Tibial nerve (tissue), 4 donors: ENCODE data around the gene PFKFB2. TPM values are rescaled to one million over a fixed set of nuclear protein-coding genes. Genes with fewer than 3 reads are reported as not detected.

Experiments used
- DNase-seq, 2 donors: peaks; one replicate each; pipeline ENCODE4 v3.0.0-alpha.2; 2019; ENCODE audit warnings: low spot score in 2 of 2
- H3K27ac ChIP-seq, 4 donors: fragments of 200-600 bp; sonication (generic) in 3 of 4; one replicate each; pipeline ENCODE4 v1.5.1; 2017 to 2019; ENCODE audit warnings: mild to moderate bottlenecking in 1 of 4
- H3K27me3 ChIP-seq, 2 donors: fragments of 200-600 bp; sonication (generic) in 1 of 2; one replicate each; pipeline versions ENCODE4 v1.5.1 to v1.6.0; 2017 to 2019
- H3K36me3 ChIP-seq, 3 donors: fragments of 200-600 bp; sonication (generic); one replicate each; pipeline ENCODE4 v1.5.1; 2018 to 2019
- H3K4me1 ChIP-seq, 4 donors: fragments of 200-600 bp; sonication (generic) in 3 of 4; one replicate each; pipeline ENCODE4 v1.5.1; 2017 to 2019
- H3K4me3 ChIP-seq, 4 donors: fragments of 200-600 bp; sonication (generic) in 3 of 4; one replicate each; pipeline ENCODE4 v1.5.1; 2017 to 2019; ENCODE audit warnings: mild to moderate bottlenecking in 1 of 4, moderate library complexity in 1 of 4
- H3K9me3 ChIP-seq, 4 donors: fragments of 200-600 bp; sonication (generic) in 3 of 4; one replicate each; pipeline ENCODE4 v1.5.1; 2017 to 2019
- EP300 ChIP-seq, 2 donors: sonication (generic); formaldehyde crosslinking; IDR thresholded peaks; one replicate each; pipeline ENCODE4 v1.6.1; 2017; ENCODE audit warnings: antibody characterized with exemption in 2 of 2, mild to moderate bottlenecking in 1 of 2
- POLR2A ChIP-seq, 2 donors: fragments of 450-650 bp; IDR thresholded peaks; one replicate each; pipeline ENCODE4 v1.6.1; 2017; ENCODE audit warnings: antibody characterized with exemption in 2 of 2, mild to moderate bottlenecking in 2 of 2, moderate library complexity in 2 of 2
- WGBS, 2 donors: methylation state at CpG; one replicate each; pipeline ENCODE4 v1.1.5; 2018; 5-methylcytosine and 5-hydroxymethylcytosine counted together
- total RNA-seq, 4 donors: library from RNA; depleted of rRNA; stranded (reverse); fragments of >200 nt; gene quantifications; one replicate each; pipeline ENCODE4 v1.1.0, GENCODE V29; 2016
- TF ChIP-seq, protein P1 (sequence below), 5 experiments: fragments of 200-600 bp in 3 of 5; fragments of 450-650 bp in 2 of 5; sonication (generic) in 3 of 5; IDR thresholded peaks; one replicate each; pipeline ENCODE4 v1.5.1; 2016 to 2019; ENCODE audit warnings: antibody characterized with exemption in 5 of 5, mild to moderate bottlenecking in 3 of 5, moderate library complexity in 2 of 5

PFKFB2 gene
- total RNA-seq, 4 donors from 2014 or later, result 6.5 to 9.8 (median 8.6) TPM

- DNase-seq, result no peak
- peaks cover 0 to 8% (median 2%) of the 10 kb centered on the region in 4 donors for H3K4me1 ChIP-seq
- no peaks in the 10 kb centered on the region for H3K9me3 ChIP-seq
- H3K27me3 ChIP-seq, result no peaks in the 10 kb centered on the region
- H3K36me3 ChIP-seq, result no peaks in the 10 kb centered on the region
- no peak within 1 kb of the TSS for H3K27ac ChIP-seq
- WGBS, 2 donors, result 74 to 86% methylated on average over 9 of the region's 9 CpGs
- no peak for TF ChIP-seq EP300 (IDR thresholded peaks at IDR 0.05)
- H3K4me3 ChIP-seq, result no peak within 1 kb of the TSS
Measured at GRCh38 chr1:207088701-207089626, 35.9 kb downstream of the PFKFB2 start, which contains the start of gene C4BPB. C4BPB (plus strand) TSS chr1:207088860; CDS start chr1:207089532, 672 bp downstream.

GRCh38 chr1:207089627-207090355, 36.7 kb downstream of the PFKFB2 start:
- DNase-seq, result no peak
- Histone ChIP-seq H3K27ac (no peak overlapping the region), H3K4me1 (peaks cover 0 to 2% (median 0%) of the 10 kb centered on the region in 4 donors), H3K4me3 (no peak overlapping the region), H3K36me3 (no peaks in the 10 kb centered on the region), H3K9me3 (no peaks in the 10 kb centered on the region), H3K27me3 (no peaks in the 10 kb centered on the region)
- 94 to 95% methylated on average over 17 of the region's 17 CpGs for WGBS, 2 donors
- TF ChIP-seq POLR2A (IDR thresholded peaks at IDR 0.05) (no peak), EP300 (IDR thresholded peaks at IDR 0.05) (no peak)
- TF ChIP-seq, protein P1, sequence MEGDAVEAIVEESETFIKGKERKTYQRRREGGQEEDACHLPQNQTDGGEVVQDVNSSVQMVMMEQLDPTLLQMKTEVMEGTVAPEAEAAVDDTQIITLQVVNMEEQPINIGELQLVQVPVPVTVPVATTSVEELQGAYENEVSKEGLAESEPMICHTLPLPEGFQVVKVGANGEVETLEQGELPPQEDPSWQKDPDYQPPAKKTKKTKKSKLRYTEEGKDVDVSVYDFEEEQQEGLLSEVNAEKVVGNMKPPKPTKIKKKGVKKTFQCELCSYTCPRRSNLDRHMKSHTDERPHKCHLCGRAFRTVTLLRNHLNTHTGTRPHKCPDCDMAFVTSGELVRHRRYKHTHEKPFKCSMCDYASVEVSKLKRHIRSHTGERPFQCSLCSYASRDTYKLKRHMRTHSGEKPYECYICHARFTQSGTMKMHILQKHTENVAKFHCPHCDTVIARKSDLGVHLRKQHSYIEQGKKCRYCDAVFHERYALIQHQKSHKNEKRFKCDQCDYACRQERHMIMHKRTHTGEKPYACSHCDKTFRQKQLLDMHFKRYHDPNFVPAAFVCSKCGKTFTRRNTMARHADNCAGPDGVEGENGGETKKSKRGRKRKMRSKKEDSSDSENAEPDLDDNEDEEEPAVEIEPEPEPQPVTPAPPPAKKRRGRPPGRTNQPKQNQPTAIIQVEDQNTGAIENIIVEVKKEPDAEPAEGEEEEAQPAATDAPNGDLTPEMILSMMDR (IDR thresholded peaks at IDR 0.05), result no peak

DNA sequence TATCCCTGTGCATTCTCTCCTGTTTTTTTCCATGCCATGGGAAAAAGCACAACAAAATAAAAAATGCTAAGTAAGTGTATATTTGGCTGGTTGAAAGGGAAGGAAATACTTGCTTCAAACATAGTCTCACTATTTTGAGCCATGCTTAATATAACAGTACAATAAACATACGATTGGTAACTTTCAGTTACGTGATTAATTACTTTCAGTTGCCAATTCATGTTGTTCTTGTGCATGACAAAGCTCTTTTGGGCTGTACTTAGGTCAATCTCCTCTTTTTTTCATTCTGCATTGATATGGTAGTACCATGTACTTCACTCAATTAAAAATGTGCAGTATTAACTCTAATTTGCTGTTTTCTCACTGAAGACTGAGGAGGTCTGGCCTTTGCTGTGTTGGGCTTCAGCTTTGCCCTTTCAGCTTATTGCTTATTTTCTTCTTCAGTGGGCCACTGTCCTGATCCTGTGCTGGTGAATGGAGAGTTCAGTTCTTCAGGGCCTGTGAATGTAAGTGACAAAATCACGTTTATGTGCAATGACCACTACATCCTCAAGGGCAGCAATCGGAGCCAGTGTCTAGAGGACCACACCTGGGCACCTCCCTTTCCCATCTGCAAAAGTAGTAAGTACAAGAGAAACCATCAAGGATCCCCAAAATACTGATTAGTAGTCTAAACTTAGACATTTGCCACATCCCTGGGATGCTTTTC, 38.3 kb downstream of the PFKFB2 start:
- Histone ChIP-seq H3K27me3 (no peaks in the 10 kb centered on the region), H3K4me3 (no peak overlapping the region), H3K36me3 (no peaks in the 10 kb centered on the region), H3K4me1 (no peaks in the 10 kb centered on the region), H3K27ac (no peak overlapping the region), H3K9me3 (no peaks in the 10 kb centered on the region)
- TF ChIP-seq EP300 (IDR thresholded peaks at IDR 0.05) (no peak), POLR2A (IDR thresholded peaks at IDR 0.05) (no peak)
- TF ChIP-seq, protein P1 (IDR thresholded peaks at IDR 0.05), result no peak
- 78 to 83% methylated on average over 4 of the region's 4 CpGs for WGBS, 2 donors
- DNase-seq, result no peak

GRCh38 chr1:207093944-207094343, 40.9 kb downstream of the PFKFB2 start:
- H3K27me3 ChIP-seq, result no peaks in the 10 kb centered on the region
- H3K4me1 ChIP-seq, result no peaks in the 10 kb centered on the region
- no peak for DNase-seq
- TF ChIP-seq EP300 (IDR thresholded peaks at IDR 0.05) (no peak), POLR2A (IDR thresholded peaks at IDR 0.05) (no peak)
- TF ChIP-seq, protein P1 (IDR thresholded peaks at IDR 0.05), result no peak
- H3K9me3 ChIP-seq, result no peaks in the 10 kb centered on the region
- 53% methylated on average over 2 of the region's 2 CpGs for WGBS, 2 donors
- no peak overlapping the region for H3K4me3 ChIP-seq
- no peak overlapping the region for H3K27ac ChIP-seq
- no peaks in the 10 kb centered on the region for H3K36me3 ChIP-seq

GRCh38 chr1:207097871-207098324, 44.8 kb downstream of the PFKFB2 start:
- Histone ChIP-seq H3K9me3 (no peaks in the 10 kb centered on the region), H3K27ac (no peak overlapping the region), H3K27me3 (no peaks in the 10 kb centered on the region), H3K4me1 (no peaks in the 10 kb centered on the region), H3K36me3 (no peaks in the 10 kb centered on the region), H3K4me3 (no peak overlapping the region)
- no peak for DNase-seq
- 81 to 91% methylated on average over 3 of the region's 3 CpGs for WGBS, 2 donors
- TF ChIP-seq POLR2A (IDR thresholded peaks at IDR 0.05) (no peak), EP300 (IDR thresholded peaks at IDR 0.05) (no peak)
- TF ChIP-seq, protein P1 (IDR thresholded peaks at IDR 0.05), result no peak
